OCI-LY1 (cell line): ENCODE measurements around the gene SRP9.
"Not testable (repeated sequence)": the region's sequence is repeated elsewhere in the genome, so short reads cannot be mapped to it uniquely, and the experiment has no call there.

Experiments
- EZH2 ChIP-seq: fragments of 200-600 bp; sonication (generic), shearing (Covaris generic); IDR thresholded peaks from 2 replicates; pipeline ENCODE4 v1.8.0; 2017; ENCODE audit warnings: borderline replicate concordance, mixed run types, mild to moderate bottlenecking, antibody characterized with exemption, low read length, moderate library complexity, mixed read lengths
- TF ChIP-seq, protein P1 (sequence below): fragments of 200-600 bp; sonication (generic), shearing (Covaris generic); IDR thresholded peaks from 2 replicates; pipeline ENCODE4 v1.5.1; 2017; ENCODE audit warnings: mild to moderate bottlenecking, antibody characterized with exemption, low read length, moderate library complexity, mixed read lengths

DNA sequence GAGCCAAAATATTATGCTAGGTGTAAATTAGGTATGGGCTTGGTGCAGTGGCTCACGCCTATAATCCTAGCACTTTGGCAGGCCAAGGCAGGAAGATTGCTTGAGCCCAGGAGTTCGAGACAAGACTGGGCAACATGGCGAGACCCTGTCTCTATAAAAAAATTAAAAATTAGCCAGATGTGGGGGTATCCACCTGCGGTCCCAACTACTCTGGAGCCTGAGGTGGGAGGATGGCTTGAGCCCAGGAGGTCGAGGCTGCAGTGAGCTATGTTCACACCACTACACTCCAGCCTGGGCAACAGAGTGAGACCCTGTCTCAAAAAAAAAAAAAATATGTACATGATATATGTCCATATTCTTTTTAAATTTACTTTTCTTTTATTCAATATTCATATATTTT is 17.7 kb upstream of the SRP9 start:
- TF ChIP-seq, protein P1, sequence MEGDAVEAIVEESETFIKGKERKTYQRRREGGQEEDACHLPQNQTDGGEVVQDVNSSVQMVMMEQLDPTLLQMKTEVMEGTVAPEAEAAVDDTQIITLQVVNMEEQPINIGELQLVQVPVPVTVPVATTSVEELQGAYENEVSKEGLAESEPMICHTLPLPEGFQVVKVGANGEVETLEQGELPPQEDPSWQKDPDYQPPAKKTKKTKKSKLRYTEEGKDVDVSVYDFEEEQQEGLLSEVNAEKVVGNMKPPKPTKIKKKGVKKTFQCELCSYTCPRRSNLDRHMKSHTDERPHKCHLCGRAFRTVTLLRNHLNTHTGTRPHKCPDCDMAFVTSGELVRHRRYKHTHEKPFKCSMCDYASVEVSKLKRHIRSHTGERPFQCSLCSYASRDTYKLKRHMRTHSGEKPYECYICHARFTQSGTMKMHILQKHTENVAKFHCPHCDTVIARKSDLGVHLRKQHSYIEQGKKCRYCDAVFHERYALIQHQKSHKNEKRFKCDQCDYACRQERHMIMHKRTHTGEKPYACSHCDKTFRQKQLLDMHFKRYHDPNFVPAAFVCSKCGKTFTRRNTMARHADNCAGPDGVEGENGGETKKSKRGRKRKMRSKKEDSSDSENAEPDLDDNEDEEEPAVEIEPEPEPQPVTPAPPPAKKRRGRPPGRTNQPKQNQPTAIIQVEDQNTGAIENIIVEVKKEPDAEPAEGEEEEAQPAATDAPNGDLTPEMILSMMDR = not testable (repeated sequence)
- TF ChIP-seq EZH2 = not testable (repeated sequence)
